ENCODE results near the gene EN2.

Gene EN2

GRCh38 chr7:155451840-155452239 is 6.1 kb upstream of the EN2 start:
- no peak overlapping the region for H3K4me3 ChIP-seq (replicated peaks in 1 of 2; ENCODE audit: low read depth in 2 of 2, low read length in 2 of 2)
- TF ChIP-seq, protein P1, sequence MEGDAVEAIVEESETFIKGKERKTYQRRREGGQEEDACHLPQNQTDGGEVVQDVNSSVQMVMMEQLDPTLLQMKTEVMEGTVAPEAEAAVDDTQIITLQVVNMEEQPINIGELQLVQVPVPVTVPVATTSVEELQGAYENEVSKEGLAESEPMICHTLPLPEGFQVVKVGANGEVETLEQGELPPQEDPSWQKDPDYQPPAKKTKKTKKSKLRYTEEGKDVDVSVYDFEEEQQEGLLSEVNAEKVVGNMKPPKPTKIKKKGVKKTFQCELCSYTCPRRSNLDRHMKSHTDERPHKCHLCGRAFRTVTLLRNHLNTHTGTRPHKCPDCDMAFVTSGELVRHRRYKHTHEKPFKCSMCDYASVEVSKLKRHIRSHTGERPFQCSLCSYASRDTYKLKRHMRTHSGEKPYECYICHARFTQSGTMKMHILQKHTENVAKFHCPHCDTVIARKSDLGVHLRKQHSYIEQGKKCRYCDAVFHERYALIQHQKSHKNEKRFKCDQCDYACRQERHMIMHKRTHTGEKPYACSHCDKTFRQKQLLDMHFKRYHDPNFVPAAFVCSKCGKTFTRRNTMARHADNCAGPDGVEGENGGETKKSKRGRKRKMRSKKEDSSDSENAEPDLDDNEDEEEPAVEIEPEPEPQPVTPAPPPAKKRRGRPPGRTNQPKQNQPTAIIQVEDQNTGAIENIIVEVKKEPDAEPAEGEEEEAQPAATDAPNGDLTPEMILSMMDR (IDR thresholded peaks at IDR 0.05; ENCODE audit: low read depth, low read length): no peak
- DNase-seq (ENCODE audit: low read depth in 2 of 2): no peak

DNA sequence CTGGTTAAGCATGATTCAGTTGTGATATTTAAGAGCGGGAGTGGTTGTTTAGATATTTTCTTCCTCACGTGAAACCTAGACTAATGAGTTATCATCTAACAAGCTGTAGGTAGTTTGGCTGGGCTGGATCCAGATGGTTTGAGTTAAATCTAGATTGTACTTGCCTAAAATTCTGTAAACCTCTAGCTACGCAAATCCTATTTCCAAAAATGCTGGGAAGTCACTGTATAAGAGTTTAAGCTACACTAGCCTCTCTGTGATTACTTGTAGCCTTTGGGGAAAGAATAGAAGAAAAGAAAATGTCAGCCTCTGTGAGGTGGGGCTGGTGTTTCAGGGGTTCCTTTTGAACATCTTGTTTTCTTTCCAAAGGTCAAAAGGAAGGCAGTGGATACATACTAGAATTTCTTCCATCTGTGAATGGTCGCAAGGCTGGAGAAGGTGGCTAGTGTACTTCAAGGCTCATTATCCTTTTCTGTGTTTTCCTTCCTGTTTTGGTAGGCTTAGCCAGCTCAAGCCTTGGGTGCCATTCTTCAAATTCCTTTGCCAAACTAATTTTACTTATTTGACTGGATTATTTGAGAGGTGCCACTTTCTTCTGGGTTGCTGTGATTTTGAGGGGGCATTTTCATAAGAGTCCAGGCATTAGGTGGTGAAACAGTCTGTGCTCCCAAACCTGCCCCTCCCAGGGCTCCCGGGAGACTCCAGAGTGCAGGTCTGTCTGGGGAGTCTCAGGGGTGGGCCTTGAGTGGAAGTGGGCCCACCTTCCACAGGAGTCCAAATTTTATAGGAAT is 5.2 kb upstream of the EN2 start:
- no peak overlapping the region for H3K4me3 ChIP-seq (replicated peaks in 1 of 2; ENCODE audit: low read depth in 2 of 2, low read length in 2 of 2)
- no peak for DNase-seq (ENCODE audit: low read depth in 2 of 2)
- TF ChIP-seq, protein P1 (IDR thresholded peaks at IDR 0.05; ENCODE audit: low read depth, low read length): no peak

DNA sequence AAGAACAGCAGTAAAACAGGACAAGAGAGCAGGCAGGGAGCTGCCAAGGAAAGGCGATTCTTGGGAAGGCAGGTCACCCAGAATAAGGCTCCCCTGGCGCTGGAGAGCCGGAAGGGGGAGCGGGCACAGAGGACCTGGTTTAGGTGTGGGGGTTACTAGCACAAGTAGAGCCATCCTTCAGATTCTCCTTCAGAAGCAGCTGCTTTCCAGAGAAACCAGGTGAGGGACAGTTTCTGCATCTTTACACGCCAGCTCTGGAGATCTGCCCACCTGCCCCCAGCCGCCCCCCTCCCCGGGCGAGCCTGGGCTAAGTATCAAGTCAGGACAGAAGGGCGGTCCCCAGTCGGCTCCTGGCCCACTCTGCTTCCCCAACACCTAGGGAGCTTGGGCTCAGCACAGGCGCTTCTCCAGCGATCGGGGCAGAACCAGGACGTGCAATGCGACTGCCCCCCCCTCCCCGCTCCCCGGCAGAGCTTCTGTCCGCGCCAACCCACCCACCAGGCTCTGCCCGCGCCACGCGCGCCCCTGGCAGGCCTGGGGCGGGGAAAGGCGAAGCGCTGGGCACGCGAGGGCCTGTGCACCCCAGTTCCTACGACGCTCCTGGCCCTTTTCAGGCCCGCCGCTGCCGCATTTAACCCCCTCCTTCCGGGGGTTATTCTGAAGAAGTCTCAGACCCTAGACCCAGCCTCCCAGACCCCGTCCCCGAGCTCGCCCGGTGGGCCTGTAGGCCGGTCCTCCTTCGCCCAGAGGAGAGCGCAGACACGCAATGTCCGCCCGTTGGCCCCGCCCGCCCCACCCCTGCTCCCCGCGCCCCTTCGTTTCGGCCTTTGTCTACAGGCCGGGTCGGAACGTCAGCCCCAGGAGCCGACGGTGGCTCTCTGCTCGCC is 4.4 kb upstream of the EN2 start:
- H3K4me3 ChIP-seq (replicated peaks in 1 of 2; ENCODE audit: low read depth in 2 of 2, low read length in 2 of 2): no peak overlapping the region
- no peak for DNase-seq (ENCODE audit: low read depth in 2 of 2)

GRCh38 chr7:155454183-155455112 is 3.5 kb upstream of the EN2 start:
- H3K4me3 ChIP-seq (replicated peaks in 1 of 2; ENCODE audit: low read depth in 2 of 2, low read length in 2 of 2): no peak overlapping the region
- DNase-seq (ENCODE audit: low read depth in 2 of 2): no peak
- TF ChIP-seq, protein P1 (IDR thresholded peaks at IDR 0.05; ENCODE audit: low read depth, low read length): no peak

More for the DNA sequence above, 4.4 kb upstream of the EN2 start:
- TF ChIP-seq, protein P1 (IDR thresholded peaks at IDR 0.05; ENCODE audit: low read depth, low read length): no peak

DNA sequence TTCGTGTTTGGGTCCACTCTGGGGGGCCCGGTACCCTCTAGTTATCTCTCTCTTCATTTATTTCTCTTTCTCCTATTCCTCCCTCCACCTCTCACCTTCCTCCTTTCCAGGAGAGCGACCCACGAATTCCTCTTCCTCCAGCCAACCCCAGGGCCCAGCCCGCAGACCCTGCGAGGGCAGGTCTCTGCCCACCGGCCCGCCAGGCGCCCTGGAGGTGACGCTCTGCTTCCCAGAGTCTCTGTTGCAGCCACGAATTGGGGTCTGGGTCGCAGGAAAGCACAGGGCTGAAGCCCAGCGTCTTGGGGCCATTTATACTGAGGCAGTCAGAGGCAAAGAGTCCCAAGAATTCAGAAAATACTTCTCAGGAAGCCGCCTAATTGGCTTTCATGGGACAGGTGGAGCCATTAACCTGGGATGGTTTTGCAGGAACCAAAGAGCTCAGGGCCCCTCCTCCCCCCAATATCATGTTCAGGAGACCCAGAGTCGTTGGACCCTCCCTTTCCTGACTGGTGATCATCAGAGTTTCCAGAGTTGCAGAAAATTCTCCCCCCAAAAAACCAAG is 2.7 kb upstream of the EN2 start:
- no peak for DNase-seq (ENCODE audit: low read depth in 2 of 2)
- no peak overlapping the region for H3K4me3 ChIP-seq (replicated peaks in 1 of 2; ENCODE audit: low read depth in 2 of 2, low read length in 2 of 2)
- TF ChIP-seq, protein P1 (IDR thresholded peaks at IDR 0.05; ENCODE audit: low read depth, low read length): no peak

Data from cardiac fibroblast (primary cell).